IPS-18a (cell line): ENCODE measurements around the gene SLC4A4.

Experiments
- H3K27ac ChIP-seq: one replicate; pipeline ENCODE4 v1.5.1; 2013; ENCODE audit warnings: low read length
- H3K27me3 ChIP-seq: one replicate; pipeline ENCODE4 v1.6.1; 2013; ENCODE audit warnings: mild to moderate bottlenecking, low read length; ENCODE audit not compliant: control insufficient read depth, insufficient read depth
- H3K36me3 ChIP-seq: one replicate; pipeline ENCODE4 v1.6.1; 2013; ENCODE audit warnings: low read depth, low read length; ENCODE audit not compliant: control insufficient read depth
- H3K4me1 ChIP-seq: one replicate; pipeline ENCODE4 v1.6.1; 2013; ENCODE audit warnings: low read depth, low read length; ENCODE audit not compliant: control insufficient read depth
- H3K4me3 ChIP-seq: one replicate; pipeline ENCODE4 v1.5.1; 2013; ENCODE audit warnings: low read length
- H3K9ac ChIP-seq: one replicate; pipeline ENCODE4 v1.6.1; 2013; ENCODE audit warnings: mild to moderate bottlenecking, low read length, moderate library complexity
- H3K9me3 ChIP-seq: one replicate; pipeline ENCODE4 v1.6.1; 2013; ENCODE audit warnings: low read depth, low read length; ENCODE audit not compliant: control insufficient read depth

The SLC4A4 gene

DNA sequence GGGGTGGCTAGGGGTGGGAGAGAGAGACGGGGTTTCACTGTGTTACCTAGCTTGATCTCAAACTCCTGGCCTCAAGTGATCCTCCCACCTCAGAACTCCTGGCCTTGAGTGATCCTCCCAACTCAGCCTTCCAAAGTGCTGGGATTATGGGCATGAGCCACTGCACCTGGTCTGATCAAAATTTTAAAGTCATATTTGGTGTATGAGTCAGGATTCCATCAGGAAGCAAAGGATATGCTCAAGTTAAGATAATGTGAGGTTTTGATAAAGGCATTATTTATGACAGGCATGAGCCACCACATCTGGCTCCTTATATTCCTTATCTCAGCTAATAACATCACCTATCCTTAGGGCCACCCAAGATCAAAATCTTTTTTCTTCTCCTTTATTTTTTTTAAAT lies 182.0 kb downstream of the SLC4A4 start:
- Histone ChIP-seq H3K4me3 (no peak overlapping the region), H3K9ac (no peak overlapping the region), H3K4me1 (no peaks in the 10 kb centered on the region), H3K27ac (no peak overlapping the region), H3K36me3 (no peaks in the 10 kb centered on the region), H3K27me3 (no peaks in the 10 kb centered on the region), H3K9me3 (no peaks in the 10 kb centered on the region)

DNA sequence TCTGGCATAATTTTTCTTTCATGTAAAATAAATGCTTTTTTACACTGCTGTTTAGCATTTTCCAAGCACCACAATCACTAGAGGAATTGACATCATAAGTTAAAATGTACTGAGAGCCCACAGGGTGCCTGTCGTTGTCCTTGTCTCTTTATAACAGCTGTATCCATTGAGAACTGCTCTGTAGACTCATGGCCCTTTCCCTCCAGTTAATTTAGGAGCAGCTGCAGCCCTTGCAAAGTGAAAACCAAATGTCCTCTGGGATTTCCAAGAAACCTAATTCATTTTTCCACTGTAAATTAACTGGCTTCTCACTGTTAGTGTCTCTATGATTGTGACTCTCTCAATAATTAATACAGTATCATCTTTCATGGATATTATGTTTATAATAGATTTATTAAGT lies 185.9 kb downstream of the SLC4A4 start:
- no peak overlapping the region for H3K9ac ChIP-seq
- H3K4me1 ChIP-seq, result no peaks in the 10 kb centered on the region
- no peaks in the 10 kb centered on the region for H3K9me3 ChIP-seq
- H3K27me3 ChIP-seq, result no peaks in the 10 kb centered on the region
- H3K4me3 ChIP-seq, result no peak overlapping the region
- no peak overlapping the region for H3K27ac ChIP-seq
- no peaks in the 10 kb centered on the region for H3K36me3 ChIP-seq

DNA sequence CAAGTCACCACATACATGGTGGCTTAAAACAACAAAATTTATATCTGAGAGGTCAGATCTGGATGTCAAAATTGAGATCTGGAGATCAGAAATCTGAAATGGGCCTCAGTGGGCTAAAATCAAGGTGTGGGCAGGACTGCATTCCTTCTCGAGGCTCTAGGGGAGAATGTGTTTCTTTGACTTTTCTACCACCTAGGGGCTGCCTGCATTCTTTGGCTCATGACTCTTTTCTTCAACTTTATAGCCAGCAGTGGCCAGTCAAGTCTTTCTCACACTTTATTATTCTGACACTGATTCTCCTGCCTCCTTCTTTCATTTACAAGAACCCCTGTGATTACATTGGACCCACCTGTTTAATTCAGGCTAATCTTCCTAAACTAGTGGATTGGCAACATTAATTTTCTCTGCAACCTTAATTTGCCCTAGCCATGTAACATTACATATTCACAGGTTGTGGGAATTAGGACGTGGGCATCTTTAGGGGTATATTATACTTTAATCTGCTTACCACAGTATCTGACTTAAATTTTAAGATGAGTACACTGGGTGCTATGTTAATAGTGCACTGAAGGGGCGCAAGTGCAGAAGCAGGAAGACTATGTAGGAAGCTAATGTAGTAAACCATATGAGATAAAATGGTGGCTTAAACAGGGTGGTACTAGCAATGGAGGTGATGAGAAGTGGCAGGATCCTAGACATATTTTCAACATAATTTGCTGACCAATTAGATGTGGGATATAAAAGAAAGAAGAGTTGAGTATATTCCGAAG lies 188.0 kb downstream of the SLC4A4 start:
- Histone ChIP-seq H3K9me3 (no peaks in the 10 kb centered on the region), H3K4me1 (no peaks in the 10 kb centered on the region), H3K27me3 (no peaks in the 10 kb centered on the region), H3K9ac (no peak overlapping the region), H3K27ac (no peak overlapping the region), H3K36me3 (no peaks in the 10 kb centered on the region), H3K4me3 (no peak overlapping the region)

DNA sequence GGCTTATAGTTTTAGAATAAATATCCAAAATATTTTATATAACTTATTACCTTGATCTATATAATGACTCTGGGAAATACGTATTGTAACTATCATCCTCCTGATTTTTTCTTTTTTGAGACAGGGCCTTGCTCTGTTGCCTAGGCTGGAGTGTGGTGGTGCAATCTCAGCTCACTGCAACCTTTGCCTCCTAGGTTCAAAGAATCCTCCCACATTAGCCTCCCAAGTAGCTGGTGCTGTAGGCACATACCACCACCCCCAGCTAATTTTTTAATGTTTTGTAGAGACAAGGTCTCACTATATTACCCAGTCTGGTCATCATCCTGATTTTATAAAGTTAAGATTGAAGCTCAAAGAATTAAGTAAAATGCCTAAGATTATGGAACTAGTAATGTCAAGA lies 193.6 kb downstream of the SLC4A4 start:
- Histone ChIP-seq H3K4me3 (no peak overlapping the region), H3K9ac (no peak overlapping the region), H3K4me1 (no peaks in the 10 kb centered on the region), H3K27ac (no peak overlapping the region), H3K36me3 (no peaks in the 10 kb centered on the region), H3K27me3 (no peaks in the 10 kb centered on the region), H3K9me3 (no peaks in the 10 kb centered on the region)

DNA sequence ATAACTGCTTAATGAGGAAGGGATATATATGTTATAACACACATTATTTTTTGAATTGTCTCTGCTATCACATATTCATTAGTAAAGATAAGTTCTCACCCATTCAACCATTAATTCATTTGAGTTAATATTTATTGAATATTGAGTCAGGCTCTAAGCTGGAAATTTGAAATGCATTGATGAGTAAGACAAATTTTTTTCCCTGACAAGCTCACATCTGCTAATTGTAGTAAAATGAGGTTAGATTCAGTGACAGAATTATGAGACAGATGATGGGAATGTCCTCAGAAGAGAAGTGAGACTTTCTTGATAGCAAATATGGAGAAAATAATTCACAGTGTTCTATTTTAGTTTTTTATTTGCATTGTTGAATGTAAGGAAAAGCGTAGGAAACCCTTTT lies 194.3 kb downstream of the SLC4A4 start:
- no peaks in the 10 kb centered on the region for H3K36me3 ChIP-seq
- H3K27me3 ChIP-seq, result no peaks in the 10 kb centered on the region
- H3K4me1 ChIP-seq, result no peaks in the 10 kb centered on the region
- no peaks in the 10 kb centered on the region for H3K9me3 ChIP-seq
- H3K9ac ChIP-seq, result no peak overlapping the region
- no peak overlapping the region for H3K4me3 ChIP-seq
- H3K27ac ChIP-seq, result no peak overlapping the region

DNA sequence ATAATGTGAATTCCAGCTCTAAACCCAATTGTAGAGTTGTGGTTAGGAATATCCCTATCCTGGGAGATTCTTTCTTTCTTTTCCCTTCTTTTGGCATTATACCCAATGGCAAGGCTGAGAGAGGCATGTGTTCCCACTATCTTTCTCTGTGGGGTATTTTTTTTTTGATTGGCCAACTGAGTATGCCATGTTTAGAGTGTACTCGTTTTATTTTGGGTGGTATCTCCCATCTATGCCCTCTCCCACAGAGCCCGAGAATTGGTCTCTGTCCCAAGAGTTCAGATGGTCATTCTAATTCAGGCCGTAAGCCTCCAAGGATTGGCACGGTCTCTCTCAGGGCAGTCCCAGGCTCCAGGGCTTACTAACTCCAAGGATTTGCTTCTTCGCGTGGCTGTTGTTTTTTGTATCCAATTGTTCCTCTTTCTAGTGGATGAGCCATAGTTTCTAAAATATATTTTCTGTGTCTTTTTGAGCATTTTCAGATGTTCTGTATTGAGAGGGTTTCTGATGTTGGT lies 198.8 kb downstream of the SLC4A4 start:
- H3K9ac ChIP-seq, result no peak overlapping the region

DNA sequence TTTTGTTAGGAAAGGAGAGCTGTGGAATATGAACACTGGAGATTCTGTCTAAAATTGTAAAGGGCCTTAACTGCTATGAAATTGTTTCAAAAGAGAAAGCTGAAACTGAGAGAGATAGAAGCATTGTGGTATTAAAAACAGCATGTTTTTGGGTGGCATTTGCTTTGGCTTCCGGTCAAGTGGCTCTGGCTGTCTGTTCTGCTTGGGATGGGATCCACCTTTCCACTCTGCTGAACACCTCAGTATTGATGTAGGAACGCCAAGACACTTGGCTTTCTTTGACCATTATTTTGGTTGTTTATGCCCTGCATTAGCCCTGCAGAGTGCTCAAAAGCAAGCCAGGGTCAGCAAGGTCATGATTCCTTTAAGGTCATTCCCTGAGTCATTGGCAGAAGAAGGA lies 199.7 kb downstream of the SLC4A4 start:
- H3K9ac ChIP-seq, result no peak overlapping the region
- no peaks in the 10 kb centered on the region for H3K9me3 ChIP-seq
- H3K27me3 ChIP-seq, result no peaks in the 10 kb centered on the region
- no peak overlapping the region for H3K4me3 ChIP-seq
- no peaks in the 10 kb centered on the region for H3K36me3 ChIP-seq
- H3K4me1 ChIP-seq, result no peaks in the 10 kb centered on the region
- H3K27ac ChIP-seq, result no peak overlapping the region

More for the DNA sequence above, 198.8 kb downstream of the SLC4A4 start:
- H3K36me3 ChIP-seq, result no peaks in the 10 kb centered on the region
- H3K4me1 ChIP-seq, result no peaks in the 10 kb centered on the region
- H3K4me3 ChIP-seq, result no peak overlapping the region
- no peaks in the 10 kb centered on the region for H3K9me3 ChIP-seq
- H3K27me3 ChIP-seq, result no peaks in the 10 kb centered on the region
- H3K27ac ChIP-seq, result no peak overlapping the region

DNA sequence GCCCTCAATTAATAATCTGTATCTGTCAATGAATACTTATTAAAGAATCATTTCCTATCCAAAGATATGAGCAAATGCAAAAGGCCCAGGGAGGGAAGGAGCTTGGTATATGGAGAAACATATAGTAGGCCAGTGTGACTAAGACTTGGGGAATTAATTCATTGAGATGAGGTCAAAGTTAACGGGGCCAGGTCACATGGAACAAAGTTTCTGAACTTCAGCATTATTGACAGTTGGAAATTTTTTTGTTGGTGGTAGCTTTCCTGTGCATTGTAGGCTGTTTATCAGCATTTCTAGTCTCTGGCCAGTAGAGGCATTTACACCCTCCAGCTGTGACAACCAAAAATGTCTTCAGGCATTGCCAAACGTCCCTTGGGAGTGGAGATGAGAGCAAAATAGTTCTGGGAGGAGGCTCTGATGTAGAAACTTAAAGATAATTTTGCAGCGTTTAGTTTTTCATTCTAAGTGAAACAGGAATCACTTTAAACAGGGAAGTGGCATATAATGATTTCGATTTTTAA lies 202.0 kb downstream of the SLC4A4 start:
- Histone ChIP-seq H3K27ac (no peak overlapping the region), H3K4me1 (no peaks in the 10 kb centered on the region), H3K27me3 (no peaks in the 10 kb centered on the region), H3K9me3 (no peaks in the 10 kb centered on the region), H3K9ac (no peak overlapping the region), H3K36me3 (no peaks in the 10 kb centered on the region), H3K4me3 (no peak overlapping the region)

DNA sequence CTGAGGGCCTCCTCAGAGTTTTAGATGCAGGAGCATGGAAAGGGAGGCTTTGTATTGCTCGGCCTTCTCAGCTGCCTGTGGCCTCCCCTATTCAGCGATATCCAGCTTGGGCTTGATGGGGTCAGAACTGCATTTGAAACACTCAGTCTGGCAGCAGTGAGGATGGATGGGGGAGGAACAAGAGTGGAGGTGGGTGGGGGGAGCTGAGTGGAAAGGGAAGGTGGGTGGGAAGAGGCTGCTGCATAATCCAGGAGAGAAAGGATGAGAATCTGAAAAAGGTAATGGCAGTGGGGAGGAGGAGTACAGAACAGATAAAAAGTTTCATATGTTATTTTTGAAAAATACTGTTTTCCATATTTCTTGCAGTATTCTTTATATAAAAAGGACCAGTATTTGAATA lies 202.7 kb downstream of the SLC4A4 start:
- no peaks in the 10 kb centered on the region for H3K27me3 ChIP-seq
- no peak overlapping the region for H3K27ac ChIP-seq
- no peak overlapping the region for H3K9ac ChIP-seq
- H3K4me3 ChIP-seq, result no peak overlapping the region
- H3K9me3 ChIP-seq, result no peaks in the 10 kb centered on the region
- H3K36me3 ChIP-seq, result no peaks in the 10 kb centered on the region
- no peaks in the 10 kb centered on the region for H3K4me1 ChIP-seq

DNA sequence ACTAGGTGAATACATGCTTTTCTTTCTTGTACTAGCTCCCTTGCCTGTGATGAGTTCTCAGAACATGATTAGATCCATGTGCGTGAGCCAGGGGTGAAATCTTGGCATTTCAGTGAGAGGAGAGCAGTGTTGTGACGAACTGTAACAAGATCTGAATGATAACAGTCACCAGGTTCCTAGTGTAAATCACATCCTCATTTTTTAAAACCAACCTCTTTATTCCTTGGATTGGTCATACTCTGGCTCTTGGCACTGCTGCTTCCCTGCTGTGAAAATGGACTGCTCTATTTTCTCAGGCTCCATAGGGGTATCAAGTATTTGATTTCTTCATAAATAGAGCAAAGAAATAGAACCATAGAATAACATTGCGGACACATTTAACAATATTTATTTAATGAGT lies 206.3 kb downstream of the SLC4A4 start:
- Histone ChIP-seq H3K9me3 (no peaks in the 10 kb centered on the region), H3K4me3 (no peak overlapping the region), H3K27me3 (no peaks in the 10 kb centered on the region), H3K27ac (no peak overlapping the region), H3K4me1 (peaks cover 3% of the 10 kb centered on the region), H3K36me3 (no peaks in the 10 kb centered on the region), H3K9ac (no peak overlapping the region)

DNA sequence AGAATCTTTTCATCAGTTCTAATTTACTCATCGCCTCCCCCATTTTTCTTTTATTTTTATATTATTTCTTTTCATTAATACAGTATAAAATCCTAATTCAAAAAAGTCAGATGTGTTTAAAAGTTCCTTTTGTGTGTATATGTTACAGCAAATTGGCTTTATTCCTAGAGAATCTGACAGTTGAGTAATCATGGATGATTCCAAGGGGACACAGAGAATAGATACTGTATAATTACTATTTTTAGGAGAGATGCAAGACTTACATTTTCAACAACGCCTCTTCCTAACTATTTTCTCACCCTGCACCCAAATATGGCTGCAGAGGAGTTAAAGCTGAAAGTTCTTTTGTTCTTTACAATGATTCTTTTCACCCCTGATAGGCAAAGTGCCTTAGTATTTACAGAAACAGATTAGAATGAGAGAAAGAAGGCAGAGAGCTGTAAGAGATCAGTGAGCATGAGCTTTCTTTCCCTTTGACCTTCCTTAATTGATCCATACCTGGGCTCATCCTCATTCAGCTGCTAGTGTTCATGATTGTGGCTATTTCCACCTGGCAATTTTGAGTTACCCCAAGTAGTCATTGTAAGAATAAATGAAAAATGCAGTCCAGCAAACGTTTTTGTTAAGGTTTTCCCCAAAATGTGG lies 210.8 kb downstream of the SLC4A4 start:
- no peaks in the 10 kb centered on the region for H3K27me3 ChIP-seq
- H3K27ac ChIP-seq, result no peak overlapping the region
- H3K4me1 ChIP-seq, result peaks cover 11% of the 10 kb centered on the region

More for the DNA sequence above, 210.8 kb downstream of the SLC4A4 start:
- no peak overlapping the region for H3K4me3 ChIP-seq
- no peak overlapping the region for H3K9ac ChIP-seq
- H3K36me3 ChIP-seq, result no peaks in the 10 kb centered on the region
- no peaks in the 10 kb centered on the region for H3K9me3 ChIP-seq
